GM20431 (cell line): ENCODE results near the gene SCFD1.
"Not testable (repeated sequence)": the region's sequence is repeated elsewhere in the genome, so short reads cannot be mapped to it uniquely, and the experiment has no call there.

Experiments
- in situ Hi-C: fragments of 300-500 bp; cut with MseI, MboI; formaldehyde crosslinking; loops from one replicate; pipeline ENCODE4 v1.15.0; 2020; ENCODE audit warnings: low sequenced_read_pairs; ENCODE audit not compliant: unreplicated experiment

The SCFD1 gene

DNA sequence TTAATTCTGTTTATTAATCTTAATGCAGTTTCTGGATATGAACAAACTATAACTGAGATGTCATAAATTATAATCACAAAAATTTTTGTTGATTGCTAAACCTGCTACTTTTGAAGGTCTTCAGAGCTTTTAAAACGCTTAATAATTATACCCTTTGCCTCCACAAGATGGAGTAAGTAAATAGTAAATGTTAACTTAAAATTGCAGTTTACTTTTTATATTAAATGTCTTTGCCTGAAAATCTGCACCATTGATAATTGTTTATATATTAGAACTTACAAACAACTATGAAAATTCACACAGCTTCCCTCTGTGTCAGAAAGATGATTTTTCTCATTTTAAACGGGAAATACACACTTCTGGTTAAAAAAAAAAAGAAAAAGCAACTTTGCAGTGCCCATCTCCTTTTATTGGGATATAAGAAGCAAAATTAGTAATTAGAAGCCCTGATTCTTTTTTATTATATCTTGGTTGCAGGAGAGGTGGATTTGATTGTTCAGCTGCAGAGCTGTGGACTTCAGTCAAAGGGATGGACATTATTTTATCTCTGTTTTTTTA is 35.6 kb downstream of the SCFD1 start:
- in situ Hi-C loops, result no loop called here

- in situ Hi-C loops, result no loop called here
These were observed 36.5 kb downstream of the SCFD1 start for GRCh38 chr14:30658645-30659044.

DNA sequence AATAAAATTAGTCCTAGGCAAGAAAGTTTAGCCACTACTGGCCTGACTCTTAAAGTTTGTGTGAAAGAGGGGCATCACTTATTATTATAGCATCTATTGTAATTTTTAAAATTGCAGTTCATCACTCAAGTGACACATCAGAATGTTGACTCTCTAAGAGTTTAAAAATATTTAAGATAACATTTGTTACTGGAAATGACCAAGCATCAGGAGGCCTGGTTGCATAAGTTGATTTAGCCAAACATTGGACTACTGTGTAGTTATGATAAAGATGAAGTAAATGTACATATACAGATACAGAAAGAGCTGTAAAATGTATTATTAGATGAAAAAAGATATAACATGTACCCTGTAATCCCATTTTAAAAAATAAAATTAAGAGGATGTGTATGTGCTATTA is 47.5 kb downstream of the SCFD1 start:
- in situ Hi-C loops, result no loop called here

DNA sequence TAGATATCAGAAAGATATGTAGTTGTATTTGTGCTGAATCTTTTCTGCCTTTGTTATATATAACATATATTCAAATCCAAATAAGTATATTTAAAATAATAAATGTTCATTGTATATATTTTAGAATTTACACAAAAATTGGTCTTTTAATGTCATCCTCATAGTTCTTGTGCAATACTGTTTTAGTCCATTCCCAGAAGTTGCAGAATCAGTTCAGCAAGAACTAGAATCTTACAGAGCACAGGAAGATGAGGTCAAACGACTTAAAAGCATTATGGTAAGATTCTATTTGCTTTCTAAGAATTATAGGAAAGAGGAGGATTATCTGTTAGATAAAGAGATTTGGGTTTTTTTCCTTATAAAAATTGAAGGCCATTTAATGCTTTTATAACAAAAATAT is 51.0 kb downstream of the SCFD1 start:
- in situ Hi-C loops, result no loop called here

DNA sequence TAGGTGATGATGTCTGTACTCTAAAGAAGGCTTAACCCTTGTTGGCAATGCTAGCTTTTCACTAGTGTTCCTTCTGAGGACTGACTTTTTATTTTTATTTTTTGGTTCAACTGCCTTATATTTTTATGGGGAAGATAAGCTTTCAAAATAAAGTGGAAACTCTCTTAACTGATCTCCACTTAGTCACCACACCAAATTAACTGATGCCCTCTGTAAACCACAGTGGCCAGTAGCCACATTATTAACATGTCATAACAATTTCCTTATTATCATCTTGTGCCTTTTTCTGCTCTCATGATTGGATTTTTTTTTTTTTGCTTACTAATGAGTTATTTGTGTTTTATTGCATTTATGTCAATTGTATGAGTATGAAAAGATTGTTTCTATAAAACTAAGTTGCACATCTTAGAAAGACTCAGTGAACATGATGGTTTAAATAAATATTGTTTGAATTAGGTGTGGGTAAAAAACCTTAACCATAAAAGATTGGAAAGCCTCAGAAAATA is 56.9 kb downstream of the SCFD1 start:
- in situ Hi-C loops, result no loop called here

- in situ Hi-C loops, result no loop called here
These were observed 57.9 kb downstream of the SCFD1 start for GRCh38 chr14:30680036-30680435.

DNA sequence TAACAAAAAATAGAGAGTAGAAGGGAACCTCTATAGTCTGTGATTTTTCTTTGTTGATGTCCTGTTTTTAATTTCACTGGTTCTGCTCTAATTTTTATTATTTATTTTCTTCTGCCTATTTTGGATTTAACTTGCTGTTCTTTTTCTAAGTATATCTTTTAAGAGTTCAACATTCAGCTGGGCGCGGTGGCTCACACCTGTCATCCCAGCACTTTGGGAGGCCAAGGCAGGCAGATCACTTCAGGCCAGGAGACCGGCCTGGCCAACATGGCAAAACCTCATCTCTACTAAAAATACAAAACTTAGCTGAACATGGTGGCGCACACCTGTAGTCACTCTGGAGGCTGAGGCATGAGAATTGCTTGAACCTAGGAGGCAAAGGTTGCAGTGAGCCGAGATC is 58.7 kb downstream of the SCFD1 start:
- in situ Hi-C loops, result not testable (repeated sequence)

GRCh38 chr14:30681752-30682355 is 59.7 kb downstream of the SCFD1 start:
- in situ Hi-C loops, result no loop called here

- in situ Hi-C loops, result not testable (repeated sequence)
These were observed 68.6 kb downstream of the SCFD1 start for GRCh38 chr14:30690487-30691355.

GRCh38 chr14:30691751-30692398 is 69.8 kb downstream of the SCFD1 start:
- in situ Hi-C loops, result no loop called here

DNA sequence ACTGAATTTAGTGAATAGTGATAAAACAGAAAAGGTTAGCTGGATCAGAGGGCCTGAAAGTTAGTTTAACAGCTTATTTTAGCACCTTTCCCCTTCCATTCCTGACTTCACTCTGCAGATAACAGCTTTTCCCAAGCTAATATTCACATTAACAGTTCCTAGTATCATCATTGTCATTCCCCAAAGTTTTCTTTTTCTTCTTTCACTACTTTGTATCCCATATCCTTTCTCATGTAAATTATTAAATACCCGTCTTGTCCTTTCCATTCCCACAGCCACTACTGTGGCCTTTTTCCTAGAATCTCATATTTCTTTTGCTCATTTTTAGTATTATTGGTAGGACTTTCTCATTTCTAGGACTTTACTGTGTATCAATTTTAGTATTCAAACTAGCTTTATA is 70.5 kb downstream of the SCFD1 start:
- in situ Hi-C loops, result no loop called here

DNA sequence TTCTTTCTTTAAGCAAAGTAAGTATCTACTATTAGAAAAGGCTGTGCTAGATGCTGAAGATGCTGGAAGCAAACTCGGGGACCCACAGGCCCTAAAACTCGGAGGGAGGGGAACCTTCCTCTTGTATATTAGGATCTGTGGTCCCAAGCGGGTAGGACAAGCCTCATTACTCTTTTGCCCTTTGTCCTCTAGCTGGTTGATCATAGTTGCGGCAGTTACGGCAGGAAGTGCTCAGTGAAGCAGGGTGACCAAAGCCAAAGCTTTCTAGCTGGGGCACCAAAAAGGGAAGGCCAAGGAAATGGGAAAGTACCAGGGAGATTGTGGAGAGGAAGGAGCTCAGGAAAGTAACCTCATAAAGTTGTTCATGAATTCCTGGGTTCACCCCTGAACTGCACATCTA is 76.3 kb downstream of the SCFD1 start:
- in situ Hi-C loops, result no loop called here

- in situ Hi-C loops, result no loop called here
These were observed 84.6 kb downstream of the SCFD1 start for GRCh38 chr14:30706704-30707103.

- in situ Hi-C loops, result no loop called here
These were observed 86.0 kb downstream of the SCFD1 start for GRCh38 chr14:30708157-30708556.

DNA sequence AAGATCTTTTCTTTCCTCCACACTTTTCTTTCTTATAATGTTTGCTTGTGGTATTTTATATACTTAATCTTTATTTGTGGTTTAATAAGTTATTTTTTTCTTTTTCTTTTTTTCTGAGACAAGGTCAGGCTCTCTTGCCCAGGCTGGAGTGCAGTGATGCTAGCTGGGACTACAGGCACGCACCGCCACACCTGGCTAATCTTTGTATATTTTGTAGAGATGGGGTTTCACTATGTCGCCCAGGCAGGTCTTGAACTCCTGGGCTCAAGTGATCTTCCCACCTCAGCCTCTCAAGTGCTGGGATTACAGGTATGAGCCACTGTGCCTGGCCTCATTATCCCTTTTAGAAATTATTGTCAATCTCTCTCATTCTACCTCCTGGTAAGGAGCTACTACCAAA is 87.1 kb downstream of the SCFD1 start:
- in situ Hi-C loops, result no loop called here

GRCh38 chr14:30710876-30711275 is 88.8 kb downstream of the SCFD1 start:
- in situ Hi-C loops, result no loop called here

GRCh38 chr14:30719137-30719536 is 97.0 kb downstream of the SCFD1 start:
- in situ Hi-C loops, result no loop called here

DNA sequence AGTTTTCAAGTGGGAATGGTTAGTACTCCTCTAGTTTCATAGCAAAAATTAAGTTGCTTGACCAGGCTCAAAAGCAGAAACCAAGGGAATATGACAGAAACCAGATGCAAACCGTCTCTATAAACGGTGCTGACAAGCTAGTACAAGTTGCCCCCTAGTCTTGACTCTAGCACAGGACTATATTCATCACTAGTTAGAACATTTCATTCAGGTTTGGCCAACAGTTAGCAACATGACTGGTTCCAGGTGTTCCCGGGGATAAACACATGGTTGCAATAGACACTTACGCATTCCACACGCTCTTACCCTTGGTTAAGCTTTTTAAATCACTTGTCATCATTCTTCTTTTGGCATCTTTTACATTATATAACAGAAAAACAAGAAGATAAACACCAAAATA is 103.6 kb downstream of the SCFD1 start:
- in situ Hi-C loops, result no loop called here

GRCh38 chr14:30728471-30728870 is 106.4 kb downstream of the SCFD1 start:
- in situ Hi-C loops, result no loop called here

GRCh38 chr14:30737916-30738315 is 115.8 kb downstream of the SCFD1 start:
- in situ Hi-C loops, result no loop called here

DNA sequence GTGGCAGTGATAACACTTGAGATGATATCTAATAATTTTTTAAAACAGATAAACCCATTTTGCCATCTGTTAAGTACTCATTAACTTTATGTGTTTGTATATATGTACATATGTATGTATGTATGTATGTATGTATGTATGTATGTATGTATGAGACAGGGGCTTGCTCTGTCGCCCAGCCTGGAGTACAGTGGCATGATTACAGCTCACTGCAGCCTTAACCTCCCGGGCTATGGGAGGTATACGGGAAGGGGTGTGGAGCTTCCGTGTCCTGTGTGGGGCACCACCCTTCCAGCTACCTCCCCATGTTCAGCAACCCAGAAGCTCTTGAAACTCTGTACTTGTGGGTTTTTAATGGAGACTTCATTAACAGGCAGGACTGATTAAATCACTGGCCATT is 116.9 kb downstream of the SCFD1 start:
- in situ Hi-C loops, result no loop called here
